PC-3 (cell line): ENCODE results near the gene IFT81. TPM values are rescaled to one million over a fixed set of nuclear protein-coding genes. Genes with fewer than 3 reads are reported as not detected.
"Not testable (repeated sequence)": the region's sequence is repeated elsewhere in the genome, so short reads cannot be mapped to it uniquely, and the experiment has no call there.

Source experiments
- ATAC-seq: fragments of 200-7000 bp; cut with Tn5 transposase; 2 replicates; pipeline ENCODE4 v1.9.1; 2020; ENCODE audit warnings: mild to moderate bottlenecking, moderate library complexity
- BruUV-seq: library from RNA; stranded (reverse); fragments of 400-500 nt; replicated peaks from 2 replicates; lab custom pipeline; 2021; lab: Mats Ljungman, UMichigan
- CTCF ChIA-PET: fragments of 300-600 bp; sonication (Branson Sonifier 250); formaldehyde crosslinking; loops from one replicate; lab custom pipeline; 2022; ENCODE audit warnings: antibody characterized with exemption; lab: Charles Lee
- POLR2A ChIA-PET: fragments of 300-600 bp; sonication (Branson Sonifier 250); formaldehyde crosslinking; loops from one replicate; lab custom pipeline; 2022; ENCODE audit warnings: antibody characterized with exemption; ENCODE audit not compliant: unreplicated experiment; lab: Charles Lee
- DNase-seq: peaks from one replicate; pipeline ENCODE4 v3.0.0-alpha.2; 2015
- H2AFZ ChIP-seq: fragments of 300-600 bp; sonication (generic); 2 replicates; pipeline ENCODE4 v1.6.0; 2016; ENCODE audit warnings: antibody characterized with exemption, low read length
- H3F3A ChIP-seq: fragments of 300-600 bp; sonication (generic); one replicate; pipeline ENCODE4 v1.6.0; 2017; ENCODE audit warnings: antibody characterized with exemption, low read length, control low read depth, mild to moderate bottlenecking; ENCODE audit not compliant: unreplicated experiment
- H3K27ac ChIP-seq: fragments of 300-600 bp; sonication (generic); 2 replicates; pipeline ENCODE4 v1.5.1; 2016; ENCODE audit warnings: mild to moderate bottlenecking, low read length
- H3K27me3 ChIP-seq: fragments of 300-600 bp; sonication (generic); 2 replicates; pipeline ENCODE4 v1.6.1; 2016; ENCODE audit warnings: low read length, mixed read lengths
- H3K36me3 ChIP-seq: fragments of 300-600 bp; sonication (generic); 2 replicates; pipeline ENCODE4 v1.6.1; 2016; ENCODE audit warnings: low read depth, mixed run types, low read length, mixed read lengths
- H3K4me1 ChIP-seq: fragments of 300-600 bp; sonication (generic); 2 replicates; pipeline ENCODE4 v1.5.1; 2016; ENCODE audit warnings: low read length; ENCODE audit not compliant: insufficient read depth
- H3K4me2 ChIP-seq: fragments of 300-600 bp; sonication (generic); 2 replicates; pipeline ENCODE4 v1.6.0; 2016; ENCODE audit warnings: low read length
- H3K4me3 ChIP-seq: fragments of 300-600 bp; sonication (generic); 2 replicates; pipeline ENCODE4 v1.5.1; 2016; ENCODE audit warnings: mild to moderate bottlenecking, low read length, mixed read lengths
- H3K79me2 ChIP-seq: fragments of 300-600 bp; sonication (generic); 2 replicates; pipeline ENCODE4 v1.6.1; 2017; ENCODE audit warnings: low read length, mixed read lengths
- H3K9ac ChIP-seq: fragments of 300-600 bp; sonication (generic); 2 replicates; pipeline ENCODE4 v1.6.0; 2016; ENCODE audit warnings: mild to moderate bottlenecking, low read length
- H3K9me2 ChIP-seq: fragments of 300-600 bp; sonication (generic); replicated peaks from 2 replicates; pipeline ENCODE4 v1.6.1; 2016; ENCODE audit warnings: mixed run types, low read length, mixed read lengths
- H3K9me3 ChIP-seq: fragments of 300-600 bp; sonication (generic); 2 replicates; pipeline ENCODE4 v1.6.1; 2016; ENCODE audit warnings: low read length, mixed read lengths
- H4K20me1 ChIP-seq: fragments of 300-600 bp; sonication (generic); 2 replicates; pipeline ENCODE4 v1.6.1; 2016; ENCODE audit warnings: low read length, mixed read lengths
- EZH2 ChIP-seq: fragments of 300-600 bp; sonication (generic); IDR thresholded peaks from one replicate; pipeline ENCODE4 v1.6.1; 2017; ENCODE audit warnings: antibody characterized with exemption, mild to moderate bottlenecking, low read length; ENCODE audit not compliant: unreplicated experiment
- EZH2phosphoT487 ChIP-seq: fragments of 300-600 bp; sonication (generic); IDR thresholded peaks from 2 replicates; pipeline ENCODE4 v1.6.1; 2018; ENCODE audit warnings: mild to moderate bottlenecking, antibody characterized with exemption, low read length, borderline replicate concordance
- intact Hi-C: fragments of 100-400 bp; cut with micrococcal nuclease; formaldehyde crosslinking; loops from 2 replicates; pipeline ENCODE4 v1.9.0; 2023
- total RNA-seq: library from RNA; depleted of rRNA; stranded (reverse); fragments of >200 nt; gene quantifications from 2 replicates; pipeline ENCODE4 v1.2.3, GENCODE V29; 2014
- TF ChIP-seq, protein P1 (sequence below): fragments of 300-600 bp; sonication (generic); conservative IDR thresholded peaks from 2 replicates; pipeline ENCODE4 v1.5.1; 2017; ENCODE audit warnings: antibody characterized with exemption, low read depth, mild to moderate bottlenecking, low read length

IFT81 gene
- total RNA-seq, 1 experiment from 2014 or later, result 10.1 TPM

GRCh38 chr12:110084314-110085015 lies 39.7 kb upstream of the IFT81 start:
- DNase-seq (no peak), ATAC-seq (no peak)
- Histone ChIP-seq H3K4me1 (no peaks in the 10 kb centered on the region), H3K27me3 (no peaks in the 10 kb centered on the region), H3K9me2 (no peaks in the 10 kb centered on the region), H3K9me3 (no peaks in the 10 kb centered on the region), H3F3A (no peaks in the 10 kb centered on the region), H3K9ac (no peak overlapping the region), H2AFZ (no peak overlapping the region), H3K4me3 (no peak overlapping the region), H4K20me1 (no peaks in the 10 kb centered on the region), H3K27ac (no peak overlapping the region), H3K79me2 (no peaks in the 10 kb centered on the region), H3K4me2 (no peak overlapping the region), H3K36me3 (no peaks in the 10 kb centered on the region)
- no peak for TF ChIP-seq EZH2phosphoT487
- TF ChIP-seq EZH2, result no peak
- TF ChIP-seq, protein P1, sequence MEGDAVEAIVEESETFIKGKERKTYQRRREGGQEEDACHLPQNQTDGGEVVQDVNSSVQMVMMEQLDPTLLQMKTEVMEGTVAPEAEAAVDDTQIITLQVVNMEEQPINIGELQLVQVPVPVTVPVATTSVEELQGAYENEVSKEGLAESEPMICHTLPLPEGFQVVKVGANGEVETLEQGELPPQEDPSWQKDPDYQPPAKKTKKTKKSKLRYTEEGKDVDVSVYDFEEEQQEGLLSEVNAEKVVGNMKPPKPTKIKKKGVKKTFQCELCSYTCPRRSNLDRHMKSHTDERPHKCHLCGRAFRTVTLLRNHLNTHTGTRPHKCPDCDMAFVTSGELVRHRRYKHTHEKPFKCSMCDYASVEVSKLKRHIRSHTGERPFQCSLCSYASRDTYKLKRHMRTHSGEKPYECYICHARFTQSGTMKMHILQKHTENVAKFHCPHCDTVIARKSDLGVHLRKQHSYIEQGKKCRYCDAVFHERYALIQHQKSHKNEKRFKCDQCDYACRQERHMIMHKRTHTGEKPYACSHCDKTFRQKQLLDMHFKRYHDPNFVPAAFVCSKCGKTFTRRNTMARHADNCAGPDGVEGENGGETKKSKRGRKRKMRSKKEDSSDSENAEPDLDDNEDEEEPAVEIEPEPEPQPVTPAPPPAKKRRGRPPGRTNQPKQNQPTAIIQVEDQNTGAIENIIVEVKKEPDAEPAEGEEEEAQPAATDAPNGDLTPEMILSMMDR, result no peak
- no TSS peak for BruUV-seq
- intact Hi-C loops, result no loop called here
- ChIA-PET CTCF (no interaction called here), POLR2A (no interaction called here)

GRCh38 chr12:110088216-110088615 lies 35.9 kb upstream of the IFT81 start:
- H3K9me2 ChIP-seq, H3K27me3 ChIP-seq, CTCF ChIA-PET, BruUV-seq, H3F3A ChIP-seq, DNase-seq, H2AFZ ChIP-seq, H3K36me3 ChIP-seq, H4K20me1 ChIP-seq, H3K9ac ChIP-seq, H3K9me3 ChIP-seq, intact Hi-C loops, H3K4me3 ChIP-seq, H3K27ac ChIP-seq, ATAC-seq, H3K4me2 ChIP-seq, H3K79me2 ChIP-seq, H3K4me1 ChIP-seq: not testable (repeated sequence)
- POLR2A ChIA-PET, result interaction anchor here (0.6 kb wide), 1 partner anchor 270 kb away, joined by 4 read pairs; no protein-coding TSS in a partner anchor

DNA sequence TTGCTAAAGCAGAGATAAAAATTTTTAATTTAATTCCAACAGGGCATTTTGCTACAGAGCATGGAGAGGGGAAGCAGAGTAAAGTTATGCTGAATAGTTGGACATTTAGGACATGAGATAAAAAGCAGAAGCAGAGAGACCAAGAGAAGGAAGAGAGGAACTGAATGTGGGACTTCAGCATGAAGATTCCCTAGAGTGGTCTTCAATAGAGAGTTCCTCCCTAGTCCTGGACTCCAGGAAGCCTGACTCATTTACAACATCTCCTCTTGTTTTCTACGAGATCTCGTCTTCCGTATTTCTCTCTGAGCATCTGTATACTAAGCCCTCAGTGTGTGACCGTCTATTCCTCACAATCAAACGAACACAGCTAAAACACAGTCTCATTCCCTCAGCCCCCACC lies 35.2 kb upstream of the IFT81 start:
- Histone ChIP-seq H3K9ac (no peak overlapping the region), H3K79me2 (no peaks in the 10 kb centered on the region), H3K27ac (no peak overlapping the region), H4K20me1 (no peaks in the 10 kb centered on the region), H3K4me1 (no peaks in the 10 kb centered on the region), H3K4me2 (no peak overlapping the region), H3F3A (no peaks in the 10 kb centered on the region), H3K9me3 (no peaks in the 10 kb centered on the region), H3K9me2 (no peaks in the 10 kb centered on the region), H2AFZ (no peak overlapping the region), H3K36me3 (no peaks in the 10 kb centered on the region), H3K27me3 (no peaks in the 10 kb centered on the region), H3K4me3 (no peak overlapping the region)
- BruUV-seq, result no TSS peak
- ATAC-seq, result no peak
- TF ChIP-seq EZH2phosphoT487 (no peak), EZH2 (no peak)
- TF ChIP-seq, protein P1, result no peak
- POLR2A ChIA-PET, result no interaction called here
- no peak for DNase-seq
- intact Hi-C loops, result no loop called here
- CTCF ChIA-PET, result interaction anchor here (0.6 kb wide), 1 partner anchor 60 kb away, joined by 3 read pairs; no protein-coding TSS in a partner anchor
